Fibroblast of lung (primary cell): ENCODE measurements around the gene SMCO3.

Experiments
- EZH2 ChIP-seq: IDR thresholded peaks from 2 replicates; pipeline ENCODE4 v1.5.1; 2012; ENCODE audit warnings: low read length, control low read depth, mild to moderate bottlenecking; ENCODE audit errors: missing control alignments
- TF ChIP-seq, protein P1 (sequence below), 2 donors: IDR thresholded peaks in 1 of 2; conservative IDR thresholded peaks in 1 of 2; 1 replicate in 1 of 2; 2 replicates in 1 of 2; pipeline ENCODE4 v1.5.1; 2011 to 2012; ENCODE audit warnings: low read length in 2 of 2, control low read depth in 1 of 2, inconsistent platforms in 1 of 2, low read depth in 1 of 2, mild to moderate bottlenecking in 1 of 2

DNA sequence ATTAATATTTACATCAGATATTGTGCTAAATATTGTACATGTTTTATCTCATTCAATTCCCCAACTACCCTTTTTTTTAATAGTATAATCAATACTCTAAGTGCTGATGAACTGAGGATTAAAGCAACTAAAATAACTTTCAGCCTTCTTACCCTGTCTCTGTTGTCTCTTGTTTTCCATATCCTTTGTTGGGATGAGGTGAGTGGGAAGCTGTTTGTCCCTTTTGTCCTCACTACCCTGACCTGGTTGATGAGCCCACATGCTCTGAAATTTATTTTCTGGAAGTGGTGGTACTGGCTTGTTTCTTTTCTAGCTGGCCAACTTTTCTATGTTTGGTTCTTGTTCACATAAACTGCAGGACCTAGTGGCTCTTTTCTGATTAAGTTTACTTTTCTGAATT, 38.9 kb upstream of the SMCO3 start:
- no peak for TF ChIP-seq EZH2
- TF ChIP-seq, protein P1, sequence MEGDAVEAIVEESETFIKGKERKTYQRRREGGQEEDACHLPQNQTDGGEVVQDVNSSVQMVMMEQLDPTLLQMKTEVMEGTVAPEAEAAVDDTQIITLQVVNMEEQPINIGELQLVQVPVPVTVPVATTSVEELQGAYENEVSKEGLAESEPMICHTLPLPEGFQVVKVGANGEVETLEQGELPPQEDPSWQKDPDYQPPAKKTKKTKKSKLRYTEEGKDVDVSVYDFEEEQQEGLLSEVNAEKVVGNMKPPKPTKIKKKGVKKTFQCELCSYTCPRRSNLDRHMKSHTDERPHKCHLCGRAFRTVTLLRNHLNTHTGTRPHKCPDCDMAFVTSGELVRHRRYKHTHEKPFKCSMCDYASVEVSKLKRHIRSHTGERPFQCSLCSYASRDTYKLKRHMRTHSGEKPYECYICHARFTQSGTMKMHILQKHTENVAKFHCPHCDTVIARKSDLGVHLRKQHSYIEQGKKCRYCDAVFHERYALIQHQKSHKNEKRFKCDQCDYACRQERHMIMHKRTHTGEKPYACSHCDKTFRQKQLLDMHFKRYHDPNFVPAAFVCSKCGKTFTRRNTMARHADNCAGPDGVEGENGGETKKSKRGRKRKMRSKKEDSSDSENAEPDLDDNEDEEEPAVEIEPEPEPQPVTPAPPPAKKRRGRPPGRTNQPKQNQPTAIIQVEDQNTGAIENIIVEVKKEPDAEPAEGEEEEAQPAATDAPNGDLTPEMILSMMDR (conservative IDR thresholded peaks at IDR 0.05 in 1 of 2, IDR thresholded peaks at IDR 0.05 in 1 of 2; ENCODE audit: low read depth in 1 of 2, low read length in 2 of 2) = no peak
